HepG2 (cell line): ENCODE results near the gene WNK4. TPM values are rescaled to one million over a fixed set of nuclear protein-coding genes. Genes with fewer than 3 reads are reported as not detected.

Source experiments
- ATAC-seq: fragments of 200-7000 bp; cut with Tn5 transposase; 3 replicates; pipeline ENCODE4 v1.9.1; 2020; ENCODE audit warnings: mild to moderate bottlenecking, moderate library complexity
- BruUV-seq: library from RNA; stranded (reverse); fragments of 400-500 nt; replicated peaks from 2 replicates; lab custom pipeline; 2021; lab: Mats Ljungman, UMichigan
- CTCF ChIA-PET: fragments of 300-600 bp; formaldehyde crosslinking; extraction: SDS; loops from one replicate; lab custom pipeline; 2021; ENCODE audit warnings: low total read pairs, inconsistent platforms, low intra/inter-chr PET ratio; lab: Yijun Ruan, JAX
- POLR2A ChIA-PET: fragments of 350-600 bp; sonication (Branson Sonifier 250); formaldehyde crosslinking; loops from one replicate; lab custom pipeline; 2020; ENCODE audit warnings: antibody characterized with exemption, inconsistent platforms; lab: Yijun Ruan, JAX
- DNase-seq: peaks from one replicate; pipeline ENCODE4 v3.0.0-alpha.2; 2015; ENCODE audit warnings: low spot score
- FAIRE-seq: peaks from 3 replicates; lab custom pipeline; 2011; peaks lifted over from hg19 to GRCh38; lab: Jason Lieb, UNC
- H2AFZ ChIP-seq: one replicate; pipeline ENCODE4 v1.6.1; 2011; ENCODE audit warnings: low read length, inconsistent platforms
- H3K27ac ChIP-seq: fragments of 300-600 bp; 3 replicates; pipeline ENCODE4 v1.8.0; 2011; ENCODE audit warnings: mixed run types, mild to moderate bottlenecking, mixed read lengths, low read length, inconsistent platforms; ENCODE audit not compliant: insufficient read depth; ENCODE audit errors: extremely low read length
- H3K27me3 ChIP-seq, 2 experiments: fragments of 200-600 bp in 1 of 2; 2 replicates in 1 of 2; 3 replicates in 1 of 2; pipeline versions ENCODE4 v1.6.0 to v1.8.0; 2011; ENCODE audit warnings: low read length in 2 of 2, mild to moderate bottlenecking in 2 of 2, moderate library complexity in 2 of 2, inconsistent platforms in 1 of 2; ENCODE audit not compliant: insufficient read depth in 2 of 2, control insufficient read depth in 1 of 2
- H3K36me3 ChIP-seq, 2 experiments: fragments of 200-600 bp in 1 of 2; replicated peaks in 1 of 2; 2 replicates in 1 of 2; 3 replicates in 1 of 2; pipeline versions ENCODE4 v1.5.1 to v1.8.0; 2011; ENCODE audit warnings: low read length in 2 of 2, inconsistent platforms in 1 of 2; ENCODE audit not compliant: insufficient read depth in 2 of 2, control insufficient read depth in 1 of 2
- H3K4me1 ChIP-seq: 2 replicates; pipeline ENCODE4 v1.5.1; 2012; ENCODE audit warnings: low read length, inconsistent platforms; ENCODE audit not compliant: insufficient read depth
- H3K4me2 ChIP-seq: 2 replicates; pipeline ENCODE4 v1.6.0; 2011; ENCODE audit warnings: low read depth, low read length, inconsistent platforms
- H3K4me3 ChIP-seq, 3 experiments: fragments of 200-600 bp in 1 of 3; sonication (generic), shearing (Covaris generic) in 1 of 3; replicated peaks in 1 of 3; 2 replicates each; pipeline ENCODE4 v1.5.1; 2011 to 2016; ENCODE audit warnings: low read length in 3 of 3, inconsistent platforms in 2 of 3, low read depth in 2 of 3, mild to moderate bottlenecking in 2 of 3, control low read depth in 1 of 3, mixed read lengths in 1 of 3; ENCODE audit not compliant: insufficient read depth in 1 of 3
- H3K79me2 ChIP-seq: one replicate; pipeline ENCODE4 v1.6.1; 2011; ENCODE audit warnings: low read length, inconsistent platforms; ENCODE audit not compliant: insufficient read depth
- H3K9ac ChIP-seq: 2 replicates; pipeline ENCODE4 v1.6.0; 2011; ENCODE audit warnings: mild to moderate bottlenecking, low read depth, low read length, inconsistent platforms; ENCODE audit not compliant: insufficient read depth
- H3K9me3 ChIP-seq: 2 replicates; pipeline ENCODE4 v1.5.1; 2012; ENCODE audit warnings: mild to moderate bottlenecking, low read length
- H4K20me1 ChIP-seq: 2 replicates; pipeline ENCODE4 v1.6.0; 2011; ENCODE audit warnings: inconsistent platforms, mild to moderate bottlenecking, low read length, moderate library complexity; ENCODE audit not compliant: insufficient read depth
- CSRNP2 ChIP-seq: sonication (generic); formaldehyde crosslinking; conservative IDR thresholded peaks from 2 replicates; pipeline ENCODE4 v1.8.0; 2022; ENCODE audit warnings: low read depth, missing genetic modification reagents
- EED ChIP-seq: sonication (generic); formaldehyde crosslinking; IDR thresholded peaks from 2 replicates; pipeline ENCODE4 v1.5.0; 2020; ENCODE audit warnings: mild to moderate bottlenecking, missing genetic modification reagents
- NFIC ChIP-seq: IDR thresholded peaks from 2 replicates; pipeline ENCODE4 v1.6.1; 2012; ENCODE audit warnings: mild to moderate bottlenecking, low read length, inconsistent platforms
- USF2 ChIP-seq, 2 experiments: sonication (generic) in 1 of 2; formaldehyde crosslinking in 1 of 2; IDR thresholded peaks; 2 replicates each; pipeline versions ENCODE4 v1.5.1 to v1.6.1; 2011 to 2020; ENCODE audit warnings: borderline replicate concordance in 1 of 2, low read depth in 1 of 2, low read length in 1 of 2, mild to moderate bottlenecking in 1 of 2, missing genetic modification reagents in 1 of 2, moderate library complexity in 1 of 2
- ZNF17 ChIP-seq: sonication (generic); formaldehyde crosslinking; IDR thresholded peaks from 2 replicates; pipeline ENCODE4 v1.5.0; 2020; ENCODE audit warnings: mild to moderate bottlenecking, missing genetic modification reagents
- ZNF326 ChIP-seq: sonication (generic); formaldehyde crosslinking; IDR thresholded peaks from 2 replicates; pipeline ENCODE4 v1.4.0; 2020; ENCODE audit warnings: missing genetic modification reagents, borderline replicate concordance
- ZNF569 ChIP-seq: sonication (generic); formaldehyde crosslinking; IDR thresholded peaks from 2 replicates; pipeline ENCODE4 v1.5.0; 2020; ENCODE audit warnings: mild to moderate bottlenecking, missing genetic modification reagents, moderate library complexity, borderline replicate concordance
- WGBS: methylation state at CpG from one replicate; pipeline ENCODE4 v1.1.6; 2017; ENCODE audit warnings: low lambda C conversion rate; 5-methylcytosine and 5-hydroxymethylcytosine counted together
- in situ Hi-C: cut with HindIII; loops from 2 replicates; pipeline ENCODE4 v1.10.0; 2017; ENCODE audit warnings: low pct_unique_long_range_greater_than_20kb; ENCODE audit not compliant: extremely low pct_ligation_motif_present
- intact Hi-C: fragments of 100-400 bp; cut with micrococcal nuclease; formaldehyde crosslinking; loops from one replicate; pipeline ENCODE4 v1.10.0; 2022; ENCODE audit not compliant: unreplicated experiment
- polyA plus RNA-seq, 8 experiments: library from polyadenylated mRNA; depleted of rRNA in 3 of 8; stranded (reverse) in 7 of 8; unstranded in 1 of 8; fragments of >200 nt; fragmentation: Illumina TruSeq in 4 of 8; extraction: Trizol in 4 of 8; gene quantifications; 2 replicates each; pipeline versions ENCODE4 v1.2.1 to v1.2.3, GENCODE V29; 2011 to 2016; ENCODE audit warnings: low read depth in 4 of 8, missing spikeins in 1 of 8, mixed read lengths in 1 of 8; ENCODE audit not compliant: insufficient read depth in 1 of 8
- total RNA-seq, 5 experiments: library from RNA; depleted of rRNA; stranded (reverse); fragments of >200 nt; fragmentation: Illumina TruSeq; extraction: Trizol; gene quantifications; 2 replicates each; pipeline ENCODE4 v1.2.3, GENCODE V29; 2016; ENCODE audit warnings: low read depth in 1 of 5

The WNK4 gene
- total and polyA plus RNA-seq, 2 of the 13 experiments (the other 11 are each of a cell fraction or from before 2014, with no cell fraction given), result 2.7 to 13.7 TPM

- intact Hi-C loops (loop anchor here (1.0 kb wide), 1 partner anchor 51 kb away; the partner anchor contains the start of gene BECN1), in situ Hi-C loops (no loop called here)
- peak overlapping the region; percentile 66 for H3K27ac ChIP-seq
- H3K4me2 ChIP-seq, result peak overlapping the region; percentile 97
- FAIRE-seq (no peak), DNase-seq (no peak), ATAC-seq (no peak)
- H2AFZ ChIP-seq, result peak overlapping the region; percentile 93
- POLR2A ChIA-PET, result interaction anchor here (0.7 to 3.4 kb wide), 24 partner anchors 9 to 385 kb away, joined by 3 to 53 read pairs (median 6); partner anchors contain the start of genes BECN1, CNTD1, COA3 and EZH1
- peak overlapping the region; percentile 74 to 96 (median 88) for H3K4me3 ChIP-seq
- peak overlapping the region; percentile 87 for H3K9ac ChIP-seq
- CTCF ChIA-PET, result no interaction called here
- no peaks in the 10 kb centered on the region for H4K20me1 ChIP-seq
- H3K9me3 ChIP-seq, result no peaks in the 10 kb centered on the region
- peaks cover 49% of the 10 kb centered on the region for H3K4me1 ChIP-seq
- 0% methylated on average over 3 of the region's 3 CpGs for WGBS
- TF ChIP-seq USF2 (IDR thresholded peaks at IDR 0.05; ENCODE audit: low read depth, low read length) (no peak), USF2 (CRISPR knock-in tag; IDR thresholded peaks at IDR 0.05; ENCODE audit: borderline replicate concordance) (0 out of 2 replicates have a peak, but pooled peaks have one; percentile 18), ZNF326 (CRISPR knock-in tag) (no peak), EED (CRISPR knock-in tag) (no peak), CSRNP2 (no peak), ZNF569 (peak; percentile 71; the same call in 1 of the 2 replicates), ZNF17 (CRISPR knock-in tag) (0 out of 2 replicates have a peak, but pooled peaks have one; percentile 35), NFIC (0 out of 2 replicates have a peak, but pooled peaks have one; percentile 54)
- BruUV-seq, result TSS peak; percentile 96
- peaks cover 25% of the 10 kb centered on the region for H3K79me2 ChIP-seq
- peaks cover 0 to 14% of the 10 kb centered on the region in 2 experiments; a peak in 2 of 5 replicates for H3K36me3 ChIP-seq
- H3K27me3 ChIP-seq, result no peaks in the 10 kb centered on the region; a peak in 1 of 5 replicates
Measured at GRCh38 chr17:42772945-42773289, 7.5 kb upstream of the WNK4 start.
